PC-9 (cell line): ENCODE measurements around the gene ATP10B. TPM values are rescaled to one million over a fixed set of nuclear protein-coding genes. Genes with fewer than 3 reads are reported as not detected.
"Not testable (repeated sequence)": the region's sequence is repeated elsewhere in the genome, so short reads cannot be mapped to it uniquely, and the experiment has no call there.

ENCODE experiments used
- BruUV-seq: library from RNA; stranded (reverse); fragments of 400-500 nt; replicated peaks from 2 replicates; lab custom pipeline; 2021; lab: Mats Ljungman, UMichigan
- CTCF ChIA-PET: fragments of 300-600 bp; sonication (Branson Sonifier 250); formaldehyde crosslinking; loops from one replicate; lab custom pipeline; 2022; ENCODE audit warnings: antibody characterized with exemption; lab: Charles Lee
- POLR2A ChIA-PET: fragments of 300-600 bp; sonication (Branson Sonifier 250); formaldehyde crosslinking; loops from one replicate; lab custom pipeline; 2022; ENCODE audit warnings: antibody characterized with exemption; ENCODE audit not compliant: unreplicated experiment; lab: Charles Lee
- DNase-seq, 2 experiments: peaks; one replicate each; pipeline versions ENCODE4 v3.0.0 to v3.0.0-alpha.2; 2015 to 2022; ENCODE audit warnings: mixed read lengths in 1 of 2
- H2AFZ ChIP-seq: fragments of 200-600 bp; sonication (generic); 2 replicates; pipeline ENCODE4 v1.8.1; 2017; ENCODE audit warnings: antibody characterized with exemption
- H3F3A ChIP-seq: fragments of 200-600 bp; sonication (generic); 2 replicates; pipeline ENCODE4 v1.8.1; 2017; ENCODE audit warnings: antibody characterized with exemption, mild to moderate bottlenecking, low read depth; ENCODE audit not compliant: insufficient read depth
- H3K27ac ChIP-seq: fragments of 200-600 bp; sonication (generic); 2 replicates; pipeline ENCODE4 v1.6.1; 2016; ENCODE audit warnings: mixed run types
- H3K27me3 ChIP-seq: fragments of 200-600 bp; sonication (generic); 2 replicates; pipeline ENCODE4 v1.6.1; 2016; ENCODE audit warnings: low read depth, mixed run types; ENCODE audit not compliant: insufficient read depth
- H3K36me3 ChIP-seq: fragments of 200-600 bp; sonication (generic); 2 replicates; pipeline ENCODE4 v1.6.1; 2016; ENCODE audit warnings: low read depth, mixed run types
- H3K4me1 ChIP-seq: fragments of 200-600 bp; sonication (generic); replicated peaks from 2 replicates; pipeline ENCODE4 v1.6.1; 2016; ENCODE audit warnings: mixed run types; ENCODE audit not compliant: insufficient read depth
- H3K4me2 ChIP-seq: fragments of 200-600 bp; sonication (generic); 2 replicates; pipeline ENCODE4 v1.6.1; 2017; ENCODE audit warnings: mixed run types
- H3K4me3 ChIP-seq: fragments of 200-600 bp; sonication (generic); 2 replicates; pipeline ENCODE4 v1.6.1; 2016; ENCODE audit warnings: mixed run types
- H3K79me2 ChIP-seq: fragments of 200-600 bp; sonication (generic); 2 replicates; pipeline ENCODE4 v1.6.1; 2017; ENCODE audit warnings: low read depth, mixed run types
- H3K9me2 ChIP-seq: fragments of 200-600 bp; sonication (generic); 2 replicates; pipeline ENCODE4 v1.8.1; 2017; ENCODE audit warnings: mild to moderate bottlenecking; ENCODE audit not compliant: insufficient read depth
- H3K9me3 ChIP-seq: fragments of 200-600 bp; sonication (generic); 2 replicates; pipeline ENCODE4 v1.8.1; 2016; ENCODE audit warnings: low read depth; ENCODE audit not compliant: insufficient read depth
- H4K20me1 ChIP-seq: fragments of 200-600 bp; sonication (generic); 2 replicates; pipeline ENCODE4 v1.8.1; 2017; ENCODE audit not compliant: insufficient read depth
- EZH2 ChIP-seq: fragments of 200-600 bp; sonication (generic); IDR thresholded peaks from 2 replicates; pipeline ENCODE4 v1.8.0; 2017; ENCODE audit warnings: antibody characterized with exemption, low read depth
- intact Hi-C: fragments of 100-400 bp; cut with micrococcal nuclease; formaldehyde crosslinking; loops from one replicate; pipeline ENCODE4 v1.10.0; 2022; ENCODE audit not compliant: unreplicated experiment
- total RNA-seq: library from RNA; stranded (reverse); gene quantifications from 2 replicates; pipeline ENCODE4 v1.2.3, GENCODE V29; 2021
- TF ChIP-seq, protein P1 (sequence below): fragments of 200-600 bp; sonication (generic); conservative IDR thresholded peaks from 2 replicates; pipeline ENCODE4 v1.6.1; 2017; ENCODE audit warnings: mixed run types, antibody characterized with exemption, mild to moderate bottlenecking, moderate library complexity

ATP10B gene
- total RNA-seq, 1 experiment from 2014 or later = not detected

DNA sequence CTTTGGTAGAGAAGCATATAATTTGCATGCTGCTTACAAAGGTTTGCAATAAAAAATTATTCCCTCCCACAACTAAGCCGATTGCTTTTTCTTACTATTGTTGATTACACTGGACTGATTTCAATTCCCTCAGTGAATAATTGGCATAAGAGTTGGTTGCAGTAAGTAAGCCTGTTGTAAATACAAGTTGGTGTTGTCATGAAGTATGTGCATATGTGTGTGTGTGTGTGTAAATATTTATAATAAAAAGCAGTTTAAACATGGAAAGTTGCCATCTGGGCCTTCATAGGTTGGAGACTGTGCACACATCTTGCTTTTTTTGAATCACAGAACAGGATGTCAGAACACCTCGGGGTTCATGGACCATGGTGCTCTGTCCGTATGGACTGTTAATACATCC, 131.2 kb downstream of the ATP10B start:
- Histone ChIP-seq H3K36me3 (no peaks in the 10 kb centered on the region), H3K9me2 (no peaks in the 10 kb centered on the region), H3K4me3 (no peak overlapping the region), H3K27me3 (peaks cover 31% of the 10 kb centered on the region), H3K79me2 (no peaks in the 10 kb centered on the region), H4K20me1 (no peaks in the 10 kb centered on the region), H3K9me3 (no peaks in the 10 kb centered on the region), H3K27ac (no peak overlapping the region), H2AFZ (no peak overlapping the region), H3K4me2 (no peak overlapping the region), H3F3A (no peaks in the 10 kb centered on the region), H3K4me1 (no peaks in the 10 kb centered on the region)
- POLR2A ChIA-PET = no interaction called here
- CTCF ChIA-PET = no interaction called here
- no peak for TF ChIP-seq EZH2
- TF ChIP-seq, protein P1, sequence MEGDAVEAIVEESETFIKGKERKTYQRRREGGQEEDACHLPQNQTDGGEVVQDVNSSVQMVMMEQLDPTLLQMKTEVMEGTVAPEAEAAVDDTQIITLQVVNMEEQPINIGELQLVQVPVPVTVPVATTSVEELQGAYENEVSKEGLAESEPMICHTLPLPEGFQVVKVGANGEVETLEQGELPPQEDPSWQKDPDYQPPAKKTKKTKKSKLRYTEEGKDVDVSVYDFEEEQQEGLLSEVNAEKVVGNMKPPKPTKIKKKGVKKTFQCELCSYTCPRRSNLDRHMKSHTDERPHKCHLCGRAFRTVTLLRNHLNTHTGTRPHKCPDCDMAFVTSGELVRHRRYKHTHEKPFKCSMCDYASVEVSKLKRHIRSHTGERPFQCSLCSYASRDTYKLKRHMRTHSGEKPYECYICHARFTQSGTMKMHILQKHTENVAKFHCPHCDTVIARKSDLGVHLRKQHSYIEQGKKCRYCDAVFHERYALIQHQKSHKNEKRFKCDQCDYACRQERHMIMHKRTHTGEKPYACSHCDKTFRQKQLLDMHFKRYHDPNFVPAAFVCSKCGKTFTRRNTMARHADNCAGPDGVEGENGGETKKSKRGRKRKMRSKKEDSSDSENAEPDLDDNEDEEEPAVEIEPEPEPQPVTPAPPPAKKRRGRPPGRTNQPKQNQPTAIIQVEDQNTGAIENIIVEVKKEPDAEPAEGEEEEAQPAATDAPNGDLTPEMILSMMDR = no peak
- intact Hi-C loops = no loop called here
- DNase-seq = no peak
- BruUV-seq = no TSS peak

DNA sequence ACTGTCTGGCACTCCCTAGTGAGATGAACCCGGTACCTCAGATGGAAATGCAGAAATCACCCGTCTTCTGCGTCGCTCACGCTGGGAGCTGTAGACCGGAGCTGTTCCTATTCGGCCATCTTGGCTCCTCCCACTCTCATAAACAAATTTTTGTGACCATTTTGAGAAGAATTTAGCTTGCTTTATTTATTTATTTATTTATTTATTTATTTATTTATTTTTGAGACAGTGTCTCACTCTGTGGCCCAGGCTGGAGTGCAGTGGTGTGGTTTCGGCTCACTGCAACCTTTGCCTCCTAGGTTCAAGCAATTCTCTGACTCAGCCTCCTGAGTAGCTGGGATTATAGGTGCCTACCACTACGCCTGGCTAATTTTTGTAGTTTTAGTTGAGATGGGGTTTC, 136.5 kb downstream of the ATP10B start:
- peaks cover 28% of the 10 kb centered on the region for H3K27me3 ChIP-seq
- H3K4me1 ChIP-seq, H3K27ac ChIP-seq, BruUV-seq, DNase-seq, H2AFZ ChIP-seq, H3F3A ChIP-seq, POLR2A ChIA-PET, CTCF ChIA-PET, intact Hi-C loops, H4K20me1 ChIP-seq, H3K4me2 ChIP-seq, H3K9me2 ChIP-seq, H3K79me2 ChIP-seq, H3K9me3 ChIP-seq, H3K36me3 ChIP-seq, H3K4me3 ChIP-seq: not testable (repeated sequence)

DNA sequence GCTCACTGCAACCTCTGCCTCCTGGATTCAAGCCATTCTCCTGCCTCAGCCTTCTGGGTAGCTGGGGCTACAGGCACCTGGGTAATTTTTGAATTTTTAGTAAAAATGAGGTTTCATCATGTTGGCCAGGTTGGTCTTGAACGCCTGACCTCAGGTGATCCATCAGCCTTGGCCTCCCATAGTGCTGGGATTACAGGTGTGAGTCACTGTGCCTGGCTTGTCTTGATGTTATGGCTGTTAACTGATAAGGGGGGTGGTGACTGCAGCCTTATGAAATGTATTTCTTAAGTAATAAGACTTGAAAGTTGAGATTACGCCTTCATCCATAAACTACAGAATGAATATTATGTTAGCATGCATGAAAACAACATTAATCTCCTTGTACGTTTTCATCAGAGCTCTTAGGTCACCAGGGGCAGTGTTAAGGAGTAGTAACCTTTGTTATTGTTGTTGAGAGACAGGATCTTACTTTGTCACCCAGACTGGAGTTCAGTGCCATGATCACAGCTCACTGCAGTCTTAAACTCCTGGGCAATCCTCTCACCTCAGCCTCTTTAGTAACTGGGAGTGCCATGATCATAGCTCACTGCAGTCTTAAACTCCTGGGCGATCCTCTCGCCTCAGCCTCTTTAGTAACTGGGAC, 148.3 kb downstream of the ATP10B start:
- H2AFZ ChIP-seq = no peak overlapping the region
- no peak overlapping the region for H3K4me2 ChIP-seq
- no peaks in the 10 kb centered on the region for H3K79me2 ChIP-seq
- BruUV-seq = no TSS peak
- ChIA-PET POLR2A (no interaction called here), CTCF (no interaction called here)
- H3F3A ChIP-seq = no peaks in the 10 kb centered on the region
- no peak for DNase-seq
- H3K27ac ChIP-seq = no peak overlapping the region
- H3K36me3 ChIP-seq = no peaks in the 10 kb centered on the region
- H3K4me1 ChIP-seq = no peaks in the 10 kb centered on the region
- H3K9me3 ChIP-seq = no peaks in the 10 kb centered on the region
- no peaks in the 10 kb centered on the region for H4K20me1 ChIP-seq
- no peaks in the 10 kb centered on the region for H3K9me2 ChIP-seq
- TF ChIP-seq, protein P1 = no peak
- TF ChIP-seq EZH2 = no peak
- no peaks in the 10 kb centered on the region for H3K27me3 ChIP-seq
- H3K4me3 ChIP-seq = no peak overlapping the region
- intact Hi-C loops = no loop called here

DNA sequence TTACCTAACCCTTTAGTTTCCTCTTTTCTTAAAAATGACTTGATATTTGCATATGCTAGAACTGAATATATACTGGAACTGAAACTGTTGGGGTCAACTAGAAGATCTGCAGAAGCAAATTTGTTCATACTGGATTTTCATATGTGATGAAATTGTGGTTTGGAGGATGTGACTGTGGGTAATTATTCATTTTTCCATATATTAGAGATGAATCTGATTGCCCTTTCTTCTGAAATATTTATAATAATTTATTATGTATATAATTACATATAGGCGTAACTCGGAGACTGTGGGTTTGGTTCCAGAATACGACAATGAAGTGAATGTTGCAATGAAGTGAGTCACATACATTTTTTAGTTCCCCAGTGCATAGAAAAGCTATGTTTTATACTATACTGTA, 149.1 kb downstream of the ATP10B start:
- Histone ChIP-seq H3K9me3 (no peaks in the 10 kb centered on the region), H3K4me3 (no peak overlapping the region), H4K20me1 (no peaks in the 10 kb centered on the region), H3F3A (no peaks in the 10 kb centered on the region), H3K36me3 (no peaks in the 10 kb centered on the region), H2AFZ (no peak overlapping the region), H3K4me1 (no peaks in the 10 kb centered on the region), H3K4me2 (no peak overlapping the region), H3K9me2 (no peaks in the 10 kb centered on the region), H3K27ac (no peak overlapping the region), H3K79me2 (no peaks in the 10 kb centered on the region), H3K27me3 (no peaks in the 10 kb centered on the region)
- intact Hi-C loops = no loop called here
- DNase-seq = no peak
- TF ChIP-seq EZH2 = no peak
- TF ChIP-seq, protein P1 = no peak
- BruUV-seq = no TSS peak
- CTCF ChIA-PET = no interaction called here
- POLR2A ChIA-PET = no interaction called here
